GM19467 (cell line): Measurements from ENCODE around the gene MMRN1.

ENCODE experiments used
- ATAC-seq: cut with Tn5 transposase; IDR thresholded peaks from one replicate; pipeline ENCODE4 v1.9.1; 2021; ENCODE audit warnings: mild to moderate bottlenecking, moderate library complexity; ENCODE audit not compliant: unreplicated experiment

The MMRN1 gene

DNA sequence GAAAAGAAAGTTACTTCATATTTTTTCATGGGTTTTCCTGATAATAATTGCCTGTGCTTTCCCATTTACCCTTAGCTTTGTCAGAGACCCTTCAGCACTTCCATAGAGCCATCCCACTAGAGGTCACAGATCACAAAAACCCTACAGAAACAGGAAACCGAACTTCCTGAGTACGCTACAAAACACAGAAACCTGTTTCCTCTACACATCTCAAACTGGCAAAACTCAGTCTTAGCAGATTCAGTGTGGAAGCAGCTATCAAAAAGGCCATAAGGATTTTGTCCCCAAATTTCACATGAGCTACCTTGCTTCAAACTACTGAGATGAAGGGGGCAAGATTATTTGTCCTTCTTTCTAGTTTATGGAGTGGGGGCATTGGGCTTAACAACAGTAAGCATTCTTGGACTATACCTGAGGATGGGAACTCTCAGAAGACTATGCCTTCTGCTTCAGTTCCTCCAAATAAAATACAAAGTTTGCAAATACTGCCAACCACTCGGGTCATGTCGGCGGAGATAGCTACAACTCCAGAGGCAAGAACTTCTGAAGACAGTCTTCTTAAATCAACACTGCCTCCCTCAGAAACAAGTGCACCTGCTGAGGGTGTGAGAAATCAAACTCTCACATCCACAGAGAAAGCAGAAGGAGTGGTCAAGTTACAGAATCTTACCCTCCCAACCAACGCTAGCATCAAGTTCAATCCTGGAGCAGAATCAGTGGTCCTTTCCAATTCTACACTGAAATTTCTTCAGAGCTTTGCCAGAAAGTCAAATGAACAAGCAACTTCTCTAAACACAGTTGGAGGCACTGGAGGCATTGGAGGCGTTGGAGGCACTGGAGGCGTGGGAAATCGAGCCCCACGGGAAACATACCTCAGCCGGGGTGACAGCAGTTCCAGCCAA, at the start of gene MMRN1:
Gene MMRN1 (plus strand): TSS at position 206 of the 902 bp plus-strand sequence. CDS start 118 bp downstream, at position 324.
- peak; percentile 59 for ATAC-seq

DNA sequence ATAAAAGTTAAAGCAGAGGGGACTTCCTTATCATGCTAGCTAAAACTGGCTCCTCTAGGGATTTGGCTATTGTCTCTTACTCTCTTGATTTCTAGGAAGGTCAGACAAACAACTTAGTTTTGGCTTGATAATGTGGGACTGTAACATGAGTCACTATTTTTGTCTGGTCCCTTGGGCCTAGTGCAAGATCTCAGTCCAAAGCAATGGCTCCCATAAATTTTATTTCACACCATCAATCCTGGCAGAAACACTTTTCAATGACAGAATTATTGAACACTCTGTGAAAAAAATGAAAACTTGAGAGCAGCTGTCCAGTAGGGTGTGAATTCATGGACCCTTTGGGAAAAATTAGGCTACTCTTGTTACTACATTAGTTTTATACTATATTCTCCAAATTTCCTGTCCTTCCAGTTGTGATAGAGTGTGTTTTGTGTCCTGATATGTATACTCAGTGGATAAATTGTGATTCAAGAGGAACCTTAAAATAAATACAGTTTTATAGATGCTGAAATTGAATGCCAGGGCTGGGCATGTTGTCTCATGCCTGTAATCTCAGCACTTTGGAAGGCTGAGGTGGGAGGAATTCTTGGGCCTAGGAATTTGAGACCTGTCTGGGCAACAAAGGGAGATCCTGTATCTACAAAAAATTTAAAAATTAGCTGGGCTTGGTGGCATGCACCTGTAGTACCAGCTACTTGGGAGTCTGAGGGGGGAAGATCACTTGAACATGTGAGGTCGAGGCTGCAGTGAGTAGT, 46.9 kb upstream of the MMRN1 start:
- no peak for ATAC-seq

DNA sequence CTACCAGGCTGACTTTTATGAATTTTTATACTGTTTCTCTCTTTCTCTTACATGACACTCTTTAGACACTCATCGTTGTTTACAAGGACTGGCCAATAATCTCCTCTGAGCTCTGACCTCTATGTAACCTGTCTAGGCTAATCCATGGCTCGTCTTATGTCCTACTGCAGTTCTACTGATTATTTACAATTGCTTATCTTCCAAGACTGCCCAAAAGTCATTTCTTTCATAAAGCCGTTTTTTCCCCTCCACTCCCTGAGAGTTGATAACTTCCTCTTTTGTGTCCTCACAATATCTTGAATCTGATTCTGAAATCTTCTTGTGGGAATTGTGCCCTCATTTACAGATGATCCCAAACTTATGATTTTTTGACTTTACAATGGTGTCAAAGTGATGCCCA, 39.4 kb upstream of the MMRN1 start:
- ATAC-seq: no peak

DNA sequence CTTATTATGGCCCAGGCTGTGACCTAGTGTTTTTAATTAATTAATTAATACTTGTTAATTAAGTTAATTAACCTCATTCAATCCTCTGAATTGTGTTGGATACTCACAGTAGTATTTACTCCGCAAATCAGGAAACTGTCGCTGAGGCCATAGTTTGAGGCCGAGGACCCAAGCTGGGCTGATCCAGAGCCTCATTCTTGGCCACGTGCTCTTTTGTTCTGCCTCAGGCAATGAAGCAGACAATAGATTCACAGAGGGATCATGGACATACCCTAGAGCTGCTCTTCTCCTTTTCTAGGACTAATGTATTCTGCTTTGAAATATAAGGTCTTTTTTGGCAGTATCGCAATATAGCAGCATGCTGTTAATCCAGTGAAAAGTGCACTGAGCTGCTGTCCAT, 33.7 kb upstream of the MMRN1 start:
- no peak for ATAC-seq

- ATAC-seq: no peak
Measured at GRCh38 chr4:89863533-89863932, 31.1 kb upstream of the MMRN1 start.

DNA sequence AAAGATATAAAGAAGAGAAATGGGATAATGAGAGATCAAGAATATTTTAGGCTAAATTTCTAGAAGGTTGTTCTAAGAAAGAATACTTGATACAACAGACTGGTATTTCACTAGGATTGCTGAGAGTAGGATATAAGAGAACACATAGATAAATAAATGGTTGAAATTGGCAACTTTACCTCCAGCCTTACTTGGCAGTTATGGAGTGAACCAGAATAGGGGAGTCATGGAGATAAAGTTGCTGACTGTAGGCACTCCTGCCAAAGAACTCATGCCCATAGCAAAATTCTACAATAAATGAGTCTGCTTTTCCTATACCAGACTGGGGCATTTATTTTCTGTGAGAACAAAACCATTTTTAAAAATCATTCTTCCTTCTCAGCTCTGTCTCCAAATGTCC, 26.4 kb upstream of the MMRN1 start:
- ATAC-seq: no peak

GRCh38 chr4:89868999-89869589, 25.6 kb upstream of the MMRN1 start:
- no peak for ATAC-seq

DNA sequence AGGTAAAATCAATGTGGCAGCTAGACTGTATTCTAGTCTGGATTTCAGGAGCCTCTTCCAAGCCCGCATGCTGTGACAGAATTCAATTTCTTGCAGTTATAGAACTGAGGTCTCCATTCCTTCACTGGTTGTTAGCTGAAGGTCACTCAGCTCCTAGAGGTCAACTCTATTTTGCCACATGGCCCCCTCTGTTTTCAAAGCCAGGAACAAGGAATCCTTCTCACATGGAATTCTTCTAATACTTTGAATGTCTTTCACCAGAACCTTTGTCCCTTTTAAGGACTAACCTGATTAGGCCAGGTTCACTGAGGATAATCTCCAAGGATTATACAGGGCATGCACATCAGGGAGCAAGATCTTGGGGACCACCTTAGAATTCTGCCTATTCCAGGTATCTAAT, 23.4 kb upstream of the MMRN1 start:
- ATAC-seq: no peak

- ATAC-seq: no peak
Measured at GRCh38 chr4:89876548-89876947, 18.1 kb upstream of the MMRN1 start.

DNA sequence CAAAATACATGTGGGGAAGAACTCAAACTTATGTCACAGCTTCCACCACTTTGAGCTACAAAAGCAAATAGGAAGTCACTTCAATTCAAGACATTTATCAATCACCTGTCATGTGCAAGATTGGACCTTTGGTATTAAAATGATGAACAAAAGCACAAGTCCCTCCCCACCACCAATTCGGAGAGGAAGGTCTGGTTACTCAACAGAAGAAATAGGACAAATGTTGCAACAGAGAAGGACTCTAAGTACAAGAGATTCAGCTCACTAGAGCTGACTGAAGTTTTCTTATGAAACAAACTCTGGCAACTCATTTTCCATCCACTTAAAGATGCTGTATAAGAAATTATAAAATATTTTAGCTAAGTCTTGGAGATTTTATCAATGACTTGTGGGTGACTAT, 16.0 kb upstream of the MMRN1 start:
- ATAC-seq: no peak

GRCh38 chr4:89879215-89879614, 15.4 kb upstream of the MMRN1 start:
- no peak for ATAC-seq

DNA sequence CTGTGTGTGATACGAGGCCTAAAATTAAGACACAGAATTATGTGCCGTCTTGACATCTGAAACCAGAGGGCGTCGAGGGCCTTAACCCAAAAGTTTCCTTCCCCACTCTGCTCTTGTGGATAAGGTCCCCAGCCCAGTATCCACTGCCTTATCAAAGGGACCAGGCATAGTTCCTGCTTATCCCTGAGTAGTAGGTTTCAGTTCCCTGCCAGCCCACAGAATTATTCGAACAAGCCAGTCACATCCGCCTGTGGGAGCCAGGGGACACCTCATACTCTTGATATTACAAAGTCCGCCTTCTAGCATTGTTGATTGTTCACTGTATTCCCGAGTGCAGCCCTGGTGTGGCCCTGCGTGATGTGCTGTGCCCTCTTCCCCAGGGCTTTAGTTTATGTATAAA, 5.4 kb upstream of the MMRN1 start:
- ATAC-seq: no peak

- ATAC-seq: no peak
Measured at GRCh38 chr4:89897867-89898266, 3.2 kb downstream of the MMRN1 start.

DNA sequence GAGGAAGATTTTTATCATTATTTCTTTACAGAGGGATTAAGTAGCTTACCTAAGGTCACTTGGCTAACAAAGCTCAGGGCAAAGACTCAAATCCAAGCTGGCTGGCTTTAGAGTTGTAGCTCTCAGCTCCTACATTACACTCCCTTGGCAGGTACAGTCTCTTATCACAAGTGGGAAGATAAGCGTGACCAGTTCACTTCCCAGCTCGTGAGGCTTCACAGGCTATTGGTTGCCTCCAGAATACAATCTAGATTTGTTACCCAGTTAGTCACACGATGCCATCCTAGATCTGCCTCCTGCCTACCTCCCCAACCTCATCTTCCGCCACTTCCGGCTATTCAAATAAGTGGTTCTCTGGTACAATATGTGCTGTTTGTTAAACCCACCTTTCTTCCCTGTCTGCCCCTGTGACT, 3.7 kb downstream of the MMRN1 start:
- peak; percentile 61 for ATAC-seq

GRCh38 chr4:89899152-89899551, 4.5 kb downstream of the MMRN1 start:
- ATAC-seq: no peak

- no peak for ATAC-seq
Measured at GRCh38 chr4:89899854-89900253, 5.2 kb downstream of the MMRN1 start.

DNA sequence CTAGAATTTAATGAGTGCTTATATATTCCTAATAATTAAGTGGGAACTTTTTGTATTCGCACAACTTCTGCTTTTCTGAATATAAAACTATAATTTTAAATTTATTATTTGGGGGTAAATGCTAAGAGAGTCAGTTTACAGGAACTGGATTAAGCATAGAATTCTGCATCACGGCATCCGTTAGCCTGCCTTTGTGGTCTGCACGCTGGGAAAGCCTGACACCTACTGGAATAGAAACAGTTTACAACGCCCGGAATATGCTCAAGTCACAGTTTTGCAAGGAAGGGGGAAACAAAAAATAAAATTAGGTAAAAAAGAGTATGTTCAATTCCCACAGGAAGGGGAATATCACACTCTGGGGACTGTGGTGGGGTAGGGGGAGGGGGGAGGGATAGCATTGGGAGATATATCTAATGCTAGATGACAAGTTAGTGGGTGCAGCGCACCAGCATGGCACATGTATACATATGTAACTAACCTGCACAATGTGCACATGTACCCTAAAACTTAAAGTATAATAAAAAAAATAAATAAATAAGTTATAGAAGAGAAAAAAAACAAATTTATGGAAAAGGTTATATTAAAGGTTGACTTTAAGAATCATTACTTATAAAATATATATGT, 7.3 kb downstream of the MMRN1 start:
- peak; percentile 77 for ATAC-seq

DNA sequence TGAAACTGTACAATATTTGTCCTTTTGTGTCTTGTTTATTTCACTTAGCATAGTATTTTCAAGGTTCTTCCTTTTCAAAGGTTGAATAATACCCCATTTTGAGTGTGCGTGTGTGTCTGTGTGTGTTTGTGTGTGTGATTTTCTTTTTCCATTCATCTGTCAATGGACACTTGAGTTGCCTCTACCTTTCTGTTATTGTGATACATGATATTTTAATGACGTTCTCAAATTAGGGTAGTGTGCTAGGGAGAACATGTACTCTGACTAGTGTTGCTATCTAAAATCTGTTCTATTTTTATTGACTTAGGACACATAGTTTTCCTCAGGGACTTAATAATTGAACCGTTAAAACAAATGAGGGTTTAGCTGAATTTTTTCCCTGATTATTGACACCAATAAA, 9.9 kb downstream of the MMRN1 start:
- no peak for ATAC-seq

GRCh38 chr4:89906316-89906715, 11.7 kb downstream of the MMRN1 start:
- no peak for ATAC-seq

- no peak for ATAC-seq
Measured at GRCh38 chr4:89906777-89907521, 12.3 kb downstream of the MMRN1 start.

GRCh38 chr4:89909889-89910288, 15.2 kb downstream of the MMRN1 start:
- ATAC-seq: no peak
